ENCODE measurements around the gene NFIX. TPM values are rescaled to one million over a fixed set of nuclear protein-coding genes. Genes with fewer than 3 reads are reported as not detected.

NFIX gene
- total RNA-seq, 2 experiments from 2014 or later = 0.40 to 1.4 TPM

GRCh38 chr19:13102666-13103580 is 107.6 kb downstream of the NFIX start, which contains the start of gene LYL1:
Gene LYL1 (minus strand): TSS chr19:13102858. CDS start chr19:13101171, 1,687 bp downstream.
- POLR2A ChIA-PET = interaction anchor here (2.0 kb wide), 1 partner anchor 52 kb away, joined by 9 read pairs; no protein-coding TSS in a partner anchor
- H3K27me3 Mint-ChIP-seq (ENCODE audit: low read depth) = peaks cover 10% of the 10 kb centered on the region
- DNase-seq = no peak
- H3K4me3 Mint-ChIP-seq = peak within 1 kb of the TSS; percentile 58
- no peaks in the 10 kb centered on the region for H3K9me3 Mint-ChIP-seq (ENCODE audit: insufficient read depth)
- no peak within 1 kb of the TSS for H3K27ac Mint-ChIP-seq
- CTCF ChIA-PET = interaction anchor here (1.5 kb wide), 1 partner anchor 218 kb away, joined by 3 read pairs; no protein-coding TSS in a partner anchor
- peaks cover 13% of the 10 kb centered on the region for H3K36me3 Mint-ChIP-seq (ENCODE audit: low read depth)
- ATAC-seq = peak; percentile 11
- peaks cover 47% of the 10 kb centered on the region for H3K4me1 Mint-ChIP-seq (ENCODE audit: low read depth)

GRCh38 chr19:13103581-13104359 is 108.5 kb downstream of the NFIX start:
- ATAC-seq = no peak
- ChIA-PET POLR2A (interaction anchor here (0.7 to 2.0 kb wide), 5 partner anchors 8 to 51 kb away, joined by 3 to 13 read pairs (median 4); partner anchors contain the start of gene TRMT1), CTCF (interaction anchor here (0.7 to 3.1 kb wide), 18 partner anchors 10 to 219 kb away, joined by 3 to 28 read pairs (median 5); partner anchors contain the start of genes IER2, NACC1, STX10 and TRMT1)
- Mint-ChIP-seq H3K9me3 (ENCODE audit: insufficient read depth) (no peaks in the 10 kb centered on the region), H3K27me3 (ENCODE audit: low read depth) (peaks cover 3% of the 10 kb centered on the region), H3K4me3 (peak overlapping the region; percentile 80), H3K4me1 (ENCODE audit: low read depth) (peaks cover 40% of the 10 kb centered on the region), H3K27ac (peak overlapping the region; percentile 86), H3K36me3 (ENCODE audit: low read depth) (peaks cover 13% of the 10 kb centered on the region)
- no peak for DNase-seq

- ATAC-seq (peak; percentile 55), DNase-seq (peak; percentile 75)
- CTCF ChIA-PET = interaction anchor here (0.7 to 3.1 kb wide), 24 partner anchors 10 to 219 kb away, joined by 3 to 28 read pairs (median 4); partner anchors contain the start of genes IER2, NACC1, STX10 and TRMT1
- peak overlapping the region; percentile 80 for H3K4me3 Mint-ChIP-seq
- H3K27me3 Mint-ChIP-seq (ENCODE audit: low read depth) = no peaks in the 10 kb centered on the region
- peaks cover 36% of the 10 kb centered on the region for H3K4me1 Mint-ChIP-seq (ENCODE audit: low read depth)
- peaks cover 13% of the 10 kb centered on the region for H3K36me3 Mint-ChIP-seq (ENCODE audit: low read depth)
- POLR2A ChIA-PET = interaction anchor here (0.5 to 2.9 kb wide), 11 partner anchors 9 to 291 kb away, joined by 3 to 21 read pairs (median 4); partner anchors contain the start of genes FARSA, NACC1, SYCE2 and TRMT1
- no peaks in the 10 kb centered on the region for H3K9me3 Mint-ChIP-seq (ENCODE audit: insufficient read depth)
- H3K27ac Mint-ChIP-seq = peak overlapping the region; percentile 86
Observed at GRCh38 chr19:13104360-13104847, 109.1 kb downstream of the NFIX start.

GRCh38 chr19:13104848-13105711 is 109.8 kb downstream of the NFIX start:
- Mint-ChIP-seq H3K4me3 (peak overlapping the region; percentile 80), H3K4me1 (ENCODE audit: low read depth) (peaks cover 32% of the 10 kb centered on the region), H3K27me3 (ENCODE audit: low read depth) (no peaks in the 10 kb centered on the region), H3K36me3 (ENCODE audit: low read depth) (peaks cover 12% of the 10 kb centered on the region), H3K27ac (peak overlapping the region; percentile 86), H3K9me3 (ENCODE audit: insufficient read depth) (no peaks in the 10 kb centered on the region)
- POLR2A ChIA-PET = interaction anchor here (0.5 to 2.9 kb wide), 11 partner anchors 10 to 292 kb away, joined by 3 to 21 read pairs (median 4); partner anchors contain the start of genes FARSA, NACC1, SYCE2 and TRMT1
- CTCF ChIA-PET = interaction anchor here (1.0 to 3.1 kb wide), 24 partner anchors 11 to 220 kb away, joined by 3 to 28 read pairs (median 4); partner anchors contain the start of genes IER2, NACC1, STX10 and TRMT1
- DNase-seq = peak; percentile 67
- peak; percentile 37 for ATAC-seq

DNA sequence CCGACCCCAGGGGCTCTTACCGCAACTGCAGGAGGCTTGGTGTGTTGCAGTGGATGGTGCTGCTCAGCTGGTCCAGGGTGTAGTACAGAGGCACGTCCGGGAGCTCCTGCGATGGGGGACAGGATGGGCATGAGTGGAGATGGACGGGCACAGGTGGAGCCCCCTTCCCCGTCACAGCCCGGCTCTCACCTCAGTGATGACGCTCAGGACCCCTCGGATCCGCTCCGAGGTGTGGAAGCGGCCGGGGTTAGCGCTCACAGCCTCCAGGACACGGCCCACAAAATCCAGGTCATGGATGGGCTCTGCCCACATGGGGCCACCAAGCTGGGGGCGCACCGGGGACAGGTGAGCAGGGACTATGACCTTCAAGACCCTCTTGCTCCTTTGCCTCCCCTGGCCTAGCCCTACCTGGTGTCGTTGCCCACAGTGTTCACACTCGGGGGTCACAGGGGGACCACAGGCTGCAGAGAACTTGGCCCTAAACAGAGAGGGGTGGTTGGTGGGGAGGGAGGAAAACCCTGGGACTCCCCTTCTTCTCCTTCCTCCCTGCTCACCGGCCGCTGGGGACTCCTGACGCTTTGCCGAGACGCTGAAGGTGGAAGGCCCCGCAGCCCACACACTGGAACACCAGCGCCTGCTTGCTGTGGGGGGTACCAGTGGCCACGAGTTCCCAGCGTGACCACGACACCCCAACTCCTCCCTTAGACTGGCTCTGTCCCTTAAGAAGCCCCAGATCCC is 114.3 kb downstream of the NFIX start:
- peaks cover 9% of the 10 kb centered on the region for H3K4me1 Mint-ChIP-seq (ENCODE audit: low read depth)
- H3K27ac Mint-ChIP-seq = no peak overlapping the region
- ChIA-PET POLR2A (no interaction called here), CTCF (no interaction called here)
- H3K36me3 Mint-ChIP-seq (ENCODE audit: low read depth) = peaks cover 14% of the 10 kb centered on the region
- DNase-seq (no peak), ATAC-seq (no peak)
- H3K27me3 Mint-ChIP-seq (ENCODE audit: low read depth) = no peaks in the 10 kb centered on the region
- no peaks in the 10 kb centered on the region for H3K9me3 Mint-ChIP-seq (ENCODE audit: insufficient read depth)
- no peak overlapping the region for H3K4me3 Mint-ChIP-seq

GRCh38 chr19:13110099-13110610 is 114.9 kb downstream of the NFIX start:
- no peak overlapping the region for H3K27ac Mint-ChIP-seq
- ATAC-seq (no peak), DNase-seq (no peak)
- peaks cover 13% of the 10 kb centered on the region for H3K4me1 Mint-ChIP-seq (ENCODE audit: low read depth)
- H3K4me3 Mint-ChIP-seq = no peak overlapping the region
- H3K36me3 Mint-ChIP-seq (ENCODE audit: low read depth) = peaks cover 14% of the 10 kb centered on the region
- POLR2A ChIA-PET = interaction anchor here (1.3 kb wide), 1 partner anchor 10 kb away, joined by 3 read pairs; no protein-coding TSS in a partner anchor
- CTCF ChIA-PET = no interaction called here
- no peaks in the 10 kb centered on the region for H3K27me3 Mint-ChIP-seq (ENCODE audit: low read depth)
- no peaks in the 10 kb centered on the region for H3K9me3 Mint-ChIP-seq (ENCODE audit: insufficient read depth)

- POLR2A ChIA-PET = no interaction called here
- no peak overlapping the region for H3K27ac Mint-ChIP-seq
Observed at GRCh38 chr19:13112555-13112954, 117.3 kb downstream of the NFIX start.

DNA sequence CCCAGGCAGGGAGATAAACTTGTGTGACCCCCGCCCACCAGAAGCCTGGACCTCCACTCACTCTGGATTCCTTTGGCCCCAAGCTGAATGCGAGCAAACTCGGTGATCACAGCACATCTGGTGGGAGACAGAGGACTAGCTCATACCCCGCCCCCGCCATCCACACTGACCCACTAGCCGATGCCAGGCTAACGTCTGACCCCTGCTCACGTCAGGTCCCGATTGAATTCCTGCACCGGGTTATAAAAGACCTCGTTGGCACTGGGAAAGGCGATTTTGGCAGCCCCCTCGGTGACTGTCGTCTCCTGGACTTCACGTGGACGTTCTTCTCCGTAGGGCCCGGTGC is 120.6 kb downstream of the NFIX start:
- H3K4me3 Mint-ChIP-seq = peak overlapping the region; percentile 97
- DNase-seq (no peak), ATAC-seq (no peak)
- ChIA-PET POLR2A (interaction anchor here (1.5 to 5.2 kb wide), 3 partner anchors 11 to 39 kb away, joined by 5 to 64 read pairs (median 13); no protein-coding TSS in a partner anchor), CTCF (interaction anchor here (4.0 kb wide), 1 partner anchor 11 kb away, joined by 28 read pairs; no protein-coding TSS in a partner anchor)
- H3K27ac Mint-ChIP-seq = peak overlapping the region; percentile 96
- peaks cover 14% of the 10 kb centered on the region for H3K36me3 Mint-ChIP-seq (ENCODE audit: low read depth)
- no peaks in the 10 kb centered on the region for H3K27me3 Mint-ChIP-seq (ENCODE audit: low read depth)
- no peaks in the 10 kb centered on the region for H3K9me3 Mint-ChIP-seq (ENCODE audit: insufficient read depth)
- peaks cover 37% of the 10 kb centered on the region for H3K4me1 Mint-ChIP-seq (ENCODE audit: low read depth)

More at GRCh38 chr19:13112555-13112954, 117.3 kb downstream of the NFIX start:
- CTCF ChIA-PET = no interaction called here
- Mint-ChIP-seq H3K4me1 (ENCODE audit: low read depth) (peaks cover 21% of the 10 kb centered on the region), H3K27me3 (ENCODE audit: low read depth) (no peaks in the 10 kb centered on the region), H3K9me3 (ENCODE audit: insufficient read depth) (no peaks in the 10 kb centered on the region), H3K36me3 (ENCODE audit: low read depth) (peaks cover 15% of the 10 kb centered on the region), H3K4me3 (no peak overlapping the region)
- ATAC-seq = no peak
- no peak for DNase-seq

DNA sequence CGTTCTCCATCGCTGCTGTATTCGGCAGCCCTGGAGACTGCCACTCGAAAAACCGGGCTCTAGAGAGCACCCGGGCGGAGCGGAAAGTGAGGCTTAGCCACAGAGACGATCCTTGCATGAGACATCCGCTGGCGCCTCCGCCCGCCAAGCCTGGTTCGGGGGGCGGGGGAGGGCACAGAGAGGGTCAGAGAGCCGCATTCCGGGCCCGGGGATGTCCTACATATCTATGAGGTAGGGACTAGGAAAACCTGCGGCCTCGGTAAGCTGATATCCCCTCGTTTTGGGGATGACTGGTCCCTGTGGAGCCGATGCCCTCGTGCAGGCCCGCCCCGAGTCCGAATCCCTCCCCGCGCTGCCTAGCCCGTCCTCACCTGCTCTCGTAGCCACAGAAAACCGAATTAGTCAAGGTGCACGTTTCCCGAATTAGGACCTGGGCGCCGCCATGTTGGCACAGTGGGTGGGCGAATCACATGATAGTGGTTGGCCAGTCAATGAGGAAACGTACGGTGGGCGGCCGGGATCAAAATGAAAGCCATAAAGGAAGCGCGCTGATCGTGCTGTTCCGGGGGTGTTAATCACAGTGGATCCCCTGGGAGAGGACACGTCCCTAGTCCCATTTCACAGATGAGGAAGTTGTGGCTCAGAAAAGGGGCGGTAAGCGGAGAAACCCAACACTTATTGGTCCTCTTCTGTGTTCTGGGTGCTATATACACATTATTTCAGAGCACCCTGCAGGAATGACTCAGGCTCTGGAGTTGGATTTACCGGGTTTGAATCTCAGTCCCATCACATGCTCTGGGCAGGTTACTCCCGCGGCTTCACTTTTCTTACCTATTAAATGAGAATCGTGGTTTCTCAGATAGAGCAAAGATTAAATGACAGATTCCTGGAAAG is 121.3 kb downstream of the NFIX start, which contains the start of gene TRMT1:
Gene TRMT1 (minus strand): TSS at position 459 of the 894 bp plus-strand sequence. CDS start 341 bp downstream, at position 118.
- H3K27ac Mint-ChIP-seq = peak within 1 kb of the TSS; percentile 96

More for the DNA sequence above, 121.3 kb downstream of the NFIX start, which contains the start of gene TRMT1:
- peaks cover 42% of the 10 kb centered on the region for H3K4me1 Mint-ChIP-seq (ENCODE audit: low read depth)
- peaks cover 14% of the 10 kb centered on the region for H3K36me3 Mint-ChIP-seq (ENCODE audit: low read depth)
- peak within 1 kb of the TSS; percentile 97 for H3K4me3 Mint-ChIP-seq
- CTCF ChIA-PET = interaction anchor here (2.0 to 4.0 kb wide), 3 partner anchors 12 to 151 kb away, joined by 7 to 28 read pairs (median 8); partner anchors contain the start of genes IER2 and STX10
- no peaks in the 10 kb centered on the region for H3K9me3 Mint-ChIP-seq (ENCODE audit: insufficient read depth)
- POLR2A ChIA-PET = interaction anchor here (1.2 to 5.2 kb wide), 7 partner anchors 12 to 47 kb away, joined by 4 to 64 read pairs (median 11); partner anchors contain the start of genes IER2 and STX10
- no peaks in the 10 kb centered on the region for H3K27me3 Mint-ChIP-seq (ENCODE audit: low read depth)
- peak; percentile 65 for ATAC-seq
- peak; percentile 95 for DNase-seq

Data from activated CD8-positive, alpha-beta T cell treated with anti-CD3 and anti-CD28 coated beads, Interleukin-2, amount 10 ng/mL, durations not matched to agents 7 days and 5 days (primary cell).